HepG2 (cell line): Measurements from ENCODE around the gene VPS9D1. TPM values are rescaled to one million over a fixed set of nuclear protein-coding genes. Genes with fewer than 3 reads are reported as not detected.

ENCODE experiments used
- ATF1 ChIP-seq: IDR thresholded peaks from 2 replicates; pipeline ENCODE4 v1.6.1; 2016; ENCODE audit warnings: mild to moderate bottlenecking, control low read depth
- ATF2 ChIP-seq: sonication (generic); formaldehyde crosslinking; IDR thresholded peaks from 2 replicates; pipeline ENCODE4 v1.4.0; 2020; ENCODE audit warnings: missing genetic modification reagents
- FOSL1 ChIP-seq: sonication (generic); formaldehyde crosslinking; IDR thresholded peaks from 2 replicates; pipeline ENCODE4 v1.9.0; 2021; ENCODE audit warnings: missing genetic modification reagents, borderline replicate concordance
- GLI4 ChIP-seq: sonication (generic); formaldehyde crosslinking; IDR thresholded peaks from 2 replicates; pipeline ENCODE4 v1.5.1; 2020; ENCODE audit warnings: missing genetic modification reagents, mild to moderate bottlenecking, moderate library complexity, borderline replicate concordance
- IKZF1 ChIP-seq: fragments of 450-650 bp; IDR thresholded peaks from 2 replicates; pipeline ENCODE4 v1.7.1; 2016
- NFIB ChIP-seq: sonication (generic); formaldehyde crosslinking; IDR thresholded peaks from 2 replicates; pipeline ENCODE4 v1.9.0; 2021; ENCODE audit warnings: missing genetic modification reagents, mild to moderate bottlenecking, borderline replicate concordance
- SRF ChIP-seq: IDR thresholded peaks from 2 replicates; pipeline ENCODE4 v1.6.1; 2011; ENCODE audit warnings: mild to moderate bottlenecking, low read depth, low read length, moderate library complexity
- SRY ChIP-seq: sonication (generic); formaldehyde crosslinking; IDR thresholded peaks from 2 replicates; pipeline ENCODE4 v1.8.0; 2022; ENCODE audit warnings: mild to moderate bottlenecking, missing genetic modification reagents
- TCF7 ChIP-seq: sonication (generic); IDR thresholded peaks from 2 replicates; pipeline ENCODE4 v1.6.1; 2016; ENCODE audit warnings: antibody characterized with exemption, low read depth
- TIGD3 ChIP-seq: sonication (generic); formaldehyde crosslinking; IDR thresholded peaks from 2 replicates; pipeline ENCODE4 v1.5.1; 2020; ENCODE audit warnings: mild to moderate bottlenecking, missing genetic modification reagents, borderline replicate concordance
- YY1 ChIP-seq: IDR thresholded peaks from 2 replicates; pipeline ENCODE4 v1.6.1; 2011; ENCODE audit warnings: low read length, low read depth, moderate library complexity, mild to moderate bottlenecking; ENCODE audit not compliant: insufficient read depth, insufficient replicate concordance
- ZEB1 ChIP-seq: IDR thresholded peaks from 2 replicates; pipeline ENCODE4 v1.6.1; 2012; ENCODE audit warnings: mild to moderate bottlenecking, low read depth, inconsistent platforms; ENCODE audit not compliant: insufficient replicate concordance
- ZFP62 ChIP-seq: sonication (generic); formaldehyde crosslinking; IDR thresholded peaks from 2 replicates; pipeline ENCODE4 v1.4.0; 2020; ENCODE audit warnings: missing genetic modification reagents
- ZFY ChIP-seq: sonication (generic); formaldehyde crosslinking; IDR thresholded peaks from 2 replicates; pipeline ENCODE4 v1.4.0; 2020; ENCODE audit warnings: missing genetic modification reagents
- ZNF143 ChIP-seq: sonication (generic); formaldehyde crosslinking; IDR thresholded peaks from 2 replicates; pipeline ENCODE4 v1.4.0; 2020; ENCODE audit warnings: missing genetic modification reagents
- ZNF414 ChIP-seq: sonication (generic); formaldehyde crosslinking; IDR thresholded peaks from 2 replicates; pipeline ENCODE4 v1.5.0; 2020; ENCODE audit warnings: missing genetic modification reagents
- ZNF609 ChIP-seq: sonication (generic); formaldehyde crosslinking; IDR thresholded peaks from 2 replicates; pipeline ENCODE4 v1.4.0; 2020; ENCODE audit warnings: mild to moderate bottlenecking, missing genetic modification reagents, borderline replicate concordance
- ZNF670 ChIP-seq: sonication (generic); formaldehyde crosslinking; IDR thresholded peaks from 2 replicates; pipeline ENCODE4 v1.8.0; 2022; ENCODE audit warnings: mild to moderate bottlenecking, missing genetic modification reagents, borderline replicate concordance
- ZNF709 ChIP-seq: sonication (generic); formaldehyde crosslinking; IDR thresholded peaks from 2 replicates; pipeline ENCODE4 v1.5.0; 2020; ENCODE audit warnings: mild to moderate bottlenecking, missing genetic modification reagents
- ZNF784 ChIP-seq: sonication (generic); formaldehyde crosslinking; IDR thresholded peaks from 2 replicates; pipeline ENCODE4 v1.5.1; 2020; ENCODE audit warnings: missing genetic modification reagents, mild to moderate bottlenecking, borderline replicate concordance
- ZNF879 ChIP-seq: sonication (generic); formaldehyde crosslinking; IDR thresholded peaks from 2 replicates; pipeline ENCODE4 v1.8.1; 2023; ENCODE audit warnings: missing genetic modification reagents
- polyA plus RNA-seq, 8 experiments: library from polyadenylated mRNA; depleted of rRNA in 3 of 8; stranded (reverse) in 7 of 8; unstranded in 1 of 8; fragments of >200 nt; fragmentation: Illumina TruSeq in 4 of 8; extraction: Trizol in 4 of 8; gene quantifications; 2 replicates each; pipeline versions ENCODE4 v1.2.1 to v1.2.3, GENCODE V29; 2011 to 2016; ENCODE audit warnings: low read depth in 4 of 8, missing spikeins in 1 of 8, mixed read lengths in 1 of 8; ENCODE audit not compliant: insufficient read depth in 1 of 8
- total RNA-seq, 5 experiments: library from RNA; depleted of rRNA; stranded (reverse); fragments of >200 nt; fragmentation: Illumina TruSeq; extraction: Trizol; gene quantifications; 2 replicates each; pipeline ENCODE4 v1.2.3, GENCODE V29; 2016; ENCODE audit warnings: low read depth in 1 of 5

VPS9D1 gene
- total and polyA plus RNA-seq, 2 of the 13 experiments (the other 11 are each of a cell fraction or from before 2014, with no cell fraction given): 10.1 to 13.2 TPM

- TF ChIP-seq ZNF609 (CRISPR knock-in tag) (0 out of 2 replicates have a peak, but pooled peaks have one; percentile 54), SRF (peak; percentile 13; the same call in 1 of the 2 replicates), ZEB1 (peak; percentile 10), FOSL1 (CRISPR knock-in tag) (no peak), NFIB (CRISPR knock-in tag) (no peak), ZFP62 (no peak), GLI4 (CRISPR knock-in tag) (0 out of 2 replicates have a peak, but pooled peaks have one; percentile 3), ATF1 (peak; percentile 92), ZNF143 (no peak; the same call in 1 of the 2 replicates), ZFY (CRISPR knock-in tag) (no peak; the same call in 1 of the 2 replicates), IKZF1 (no peak), YY1 (peak; percentile 77), ZNF879 (CRISPR knock-in tag) (no peak), ZNF670 (CRISPR knock-in tag) (0 out of 2 replicates have a peak, but pooled peaks have one; percentile 74), ZNF709 (CRISPR knock-in tag) (no peak; the same call in 1 of the 2 replicates), ATF2 (CRISPR knock-in tag) (peak; percentile 100), TIGD3 (no peak), ZNF784 (CRISPR knock-in tag) (no peak), SRY (CRISPR knock-in tag) (peak; percentile 74; the same call in 1 of the 2 replicates), TCF7 (no peak; the same call in 1 of the 2 replicates), ZNF414 (peak; percentile 23; the same call in 1 of the 2 replicates)
Measured at GRCh38 chr16:89700100-89700648, 20.5 kb downstream of the VPS9D1 start (continued).
